Ishikawa (cell line): Measurements from ENCODE around the gene PARD6B.

Experiments used
- CEBPB ChIP-seq: IDR thresholded peaks from 2 replicates; pipeline ENCODE4 v1.6.1; 2012
- CREB1 ChIP-seq: IDR thresholded peaks from 2 replicates; pipeline ENCODE4 v1.6.1; 2012; ENCODE audit warnings: low read depth
- EGR1 ChIP-seq: IDR thresholded peaks from 2 replicates; pipeline ENCODE4 v1.6.1; 2012
- EP300 ChIP-seq: IDR thresholded peaks from 2 replicates; pipeline ENCODE4 v1.6.1; 2012; ENCODE audit warnings: borderline replicate concordance
- FOXM1 ChIP-seq: IDR thresholded peaks from 2 replicates; pipeline ENCODE4 v1.6.1; 2012; ENCODE audit warnings: low read depth, borderline replicate concordance
- NFIC ChIP-seq: IDR thresholded peaks from 2 replicates; pipeline ENCODE4 v1.6.1; 2012
- RAD21 ChIP-seq: IDR thresholded peaks from 2 replicates; pipeline ENCODE4 v1.6.1; 2012; ENCODE audit warnings: low read depth
- TAF1 ChIP-seq: IDR thresholded peaks from 2 replicates; pipeline ENCODE4 v1.6.1; 2012; ENCODE audit warnings: low read depth, mild to moderate bottlenecking
- TCF12 ChIP-seq: IDR thresholded peaks from 2 replicates; pipeline ENCODE4 v1.6.1; 2012; ENCODE audit warnings: low read depth
- TEAD4 ChIP-seq: IDR thresholded peaks from 2 replicates; pipeline ENCODE4 v1.6.1; 2012
- YY1 ChIP-seq: IDR thresholded peaks from 2 replicates; pipeline ENCODE4 v1.6.1; 2012; ENCODE audit warnings: low read depth
- ZBTB7A ChIP-seq: IDR thresholded peaks from 2 replicates; pipeline ENCODE4 v1.6.1; 2012; ENCODE audit warnings: low read depth
- TF ChIP-seq, protein P1 (sequence below): IDR thresholded peaks from 2 replicates; pipeline ENCODE4 v1.6.1; 2012; ENCODE audit warnings: low read depth, mild to moderate bottlenecking
- TF ChIP-seq, protein P2 (sequence below): IDR thresholded peaks from 2 replicates; pipeline ENCODE4 v1.6.1; 2012
- TF ChIP-seq, protein P3 (sequence below): IDR thresholded peaks from 2 replicates; pipeline ENCODE4 v1.6.1; 2012

PARD6B gene

DNA sequence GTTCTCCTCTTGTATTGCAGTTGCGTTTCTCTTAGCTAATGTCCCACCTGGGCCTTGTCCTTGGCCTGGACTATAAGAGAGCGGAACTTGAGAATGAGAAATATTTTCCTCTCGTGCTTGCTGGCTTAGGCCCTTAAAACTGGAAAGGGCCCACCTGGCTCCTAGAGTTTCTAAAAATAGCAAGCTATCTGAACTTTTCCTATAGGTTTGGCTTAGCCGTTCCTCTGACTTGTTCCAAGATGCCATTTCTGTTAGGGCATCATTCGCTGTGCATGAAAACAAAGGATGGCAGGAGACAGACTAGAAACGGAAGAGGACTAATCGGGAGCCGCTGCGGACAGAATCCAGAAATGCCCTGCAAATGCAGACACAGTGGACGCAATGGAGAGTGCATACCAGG, 44.6 kb upstream of the PARD6B start:
- TF ChIP-seq, protein P1, sequence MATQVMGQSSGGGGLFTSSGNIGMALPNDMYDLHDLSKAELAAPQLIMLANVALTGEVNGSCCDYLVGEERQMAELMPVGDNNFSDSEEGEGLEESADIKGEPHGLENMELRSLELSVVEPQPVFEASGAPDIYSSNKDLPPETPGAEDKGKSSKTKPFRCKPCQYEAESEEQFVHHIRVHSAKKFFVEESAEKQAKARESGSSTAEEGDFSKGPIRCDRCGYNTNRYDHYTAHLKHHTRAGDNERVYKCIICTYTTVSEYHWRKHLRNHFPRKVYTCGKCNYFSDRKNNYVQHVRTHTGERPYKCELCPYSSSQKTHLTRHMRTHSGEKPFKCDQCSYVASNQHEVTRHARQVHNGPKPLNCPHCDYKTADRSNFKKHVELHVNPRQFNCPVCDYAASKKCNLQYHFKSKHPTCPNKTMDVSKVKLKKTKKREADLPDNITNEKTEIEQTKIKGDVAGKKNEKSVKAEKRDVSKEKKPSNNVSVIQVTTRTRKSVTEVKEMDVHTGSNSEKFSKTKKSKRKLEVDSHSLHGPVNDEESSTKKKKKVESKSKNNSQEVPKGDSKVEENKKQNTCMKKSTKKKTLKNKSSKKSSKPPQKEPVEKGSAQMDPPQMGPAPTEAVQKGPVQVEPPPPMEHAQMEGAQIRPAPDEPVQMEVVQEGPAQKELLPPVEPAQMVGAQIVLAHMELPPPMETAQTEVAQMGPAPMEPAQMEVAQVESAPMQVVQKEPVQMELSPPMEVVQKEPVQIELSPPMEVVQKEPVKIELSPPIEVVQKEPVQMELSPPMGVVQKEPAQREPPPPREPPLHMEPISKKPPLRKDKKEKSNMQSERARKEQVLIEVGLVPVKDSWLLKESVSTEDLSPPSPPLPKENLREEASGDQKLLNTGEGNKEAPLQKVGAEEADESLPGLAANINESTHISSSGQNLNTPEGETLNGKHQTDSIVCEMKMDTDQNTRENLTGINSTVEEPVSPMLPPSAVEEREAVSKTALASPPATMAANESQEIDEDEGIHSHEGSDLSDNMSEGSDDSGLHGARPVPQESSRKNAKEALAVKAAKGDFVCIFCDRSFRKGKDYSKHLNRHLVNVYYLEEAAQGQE = no peak
- TF ChIP-seq NFIC (no peak), TCF12 (no peak), CREB1 (no peak), RAD21 (no peak), TAF1 (no peak), YY1 (no peak), ZBTB7A (no peak), TEAD4 (no peak)
- TF ChIP-seq, protein P2, sequence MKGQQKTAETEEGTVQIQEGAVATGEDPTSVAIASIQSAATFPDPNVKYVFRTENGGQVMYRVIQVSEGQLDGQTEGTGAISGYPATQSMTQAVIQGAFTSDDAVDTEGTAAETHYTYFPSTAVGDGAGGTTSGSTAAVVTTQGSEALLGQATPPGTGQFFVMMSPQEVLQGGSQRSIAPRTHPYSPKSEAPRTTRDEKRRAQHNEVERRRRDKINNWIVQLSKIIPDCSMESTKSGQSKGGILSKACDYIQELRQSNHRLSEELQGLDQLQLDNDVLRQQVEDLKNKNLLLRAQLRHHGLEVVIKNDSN = no peak
- TF ChIP-seq, protein P3, sequence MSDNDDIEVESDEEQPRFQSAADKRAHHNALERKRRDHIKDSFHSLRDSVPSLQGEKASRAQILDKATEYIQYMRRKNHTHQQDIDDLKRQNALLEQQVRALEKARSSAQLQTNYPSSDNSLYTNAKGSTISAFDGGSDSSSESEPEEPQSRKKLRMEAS = no peak

DNA sequence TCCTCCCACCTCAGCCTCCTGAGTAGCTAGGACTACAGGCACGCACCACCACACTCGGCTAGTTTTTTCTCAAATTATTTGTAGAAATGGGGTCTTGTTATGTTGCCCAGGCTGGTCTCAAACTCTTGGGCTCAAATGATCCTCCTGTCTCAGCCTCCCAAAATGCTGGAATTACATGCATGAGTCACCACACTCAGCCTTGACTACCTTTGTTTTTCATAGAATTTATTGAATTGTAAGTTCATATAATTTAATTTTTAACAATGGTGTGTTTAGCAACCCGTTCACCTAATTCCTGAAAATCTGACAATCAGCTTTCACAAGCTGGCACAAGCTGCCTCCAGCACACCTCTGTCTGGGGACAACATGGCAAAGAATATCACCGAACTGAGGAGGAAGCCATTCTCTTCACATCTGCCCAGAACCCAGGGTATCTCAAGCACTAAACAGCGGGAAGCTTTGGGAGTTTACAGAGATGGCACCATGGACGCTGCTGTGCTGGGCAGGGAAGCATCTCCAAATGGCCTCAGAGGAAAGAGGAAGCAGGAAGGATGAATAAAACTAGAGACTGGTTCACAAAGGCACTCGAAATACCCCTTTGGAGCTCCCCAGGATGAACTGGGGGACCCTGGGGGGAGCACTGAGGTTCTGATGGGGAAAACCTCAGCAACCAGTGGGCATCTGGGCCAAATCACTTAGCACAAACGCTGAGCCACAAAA, 43.0 kb upstream of the PARD6B start:
- TF ChIP-seq NFIC (no peak), CEBPB (no peak), EP300 (no peak), YY1 (no peak), EGR1 (no peak), TAF1 (no peak), CREB1 (no peak), TCF12 (no peak)
- TF ChIP-seq, protein P1 = no peak

DNA sequence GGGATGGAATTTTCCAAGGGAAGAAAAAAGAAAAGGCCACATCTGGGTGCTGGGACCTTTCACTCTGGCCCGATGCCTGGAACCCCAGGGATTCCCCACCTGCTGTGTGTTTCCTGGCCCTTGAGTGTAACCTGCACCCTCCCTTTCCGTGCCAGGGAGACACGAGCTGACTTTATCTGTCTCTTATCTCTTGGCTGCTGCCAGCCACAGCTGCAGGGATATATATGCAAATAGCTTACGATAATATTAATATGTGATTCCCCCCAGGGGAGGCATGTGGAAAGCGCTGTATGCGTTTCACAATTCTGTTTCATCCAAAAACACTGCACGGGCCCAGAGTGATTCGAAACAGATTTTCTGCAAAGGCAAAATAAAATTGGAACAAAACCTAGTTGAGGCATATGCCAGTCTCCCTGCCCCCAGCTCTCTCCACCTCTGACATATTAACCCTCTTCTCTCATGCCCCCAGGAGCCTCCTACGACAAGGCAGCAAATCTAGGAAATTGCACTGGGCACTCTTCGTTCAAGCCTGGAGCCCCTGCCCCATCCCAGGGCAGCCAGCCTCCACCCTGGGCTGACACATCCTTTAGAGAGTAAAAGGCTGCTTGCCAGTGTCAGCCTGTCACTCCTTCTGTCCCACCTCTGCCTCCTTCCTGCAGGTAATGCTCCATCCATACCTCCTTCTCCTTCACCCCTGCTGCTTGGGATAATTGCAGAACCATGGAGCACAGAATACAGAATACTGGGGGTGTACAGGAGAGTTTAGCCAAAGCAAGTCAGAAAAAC, 41.3 kb upstream of the PARD6B start:
- TF ChIP-seq TCF12 = no peak
- TF ChIP-seq, protein P3 = no peak
- TF ChIP-seq TEAD4 = no peak
- TF ChIP-seq NFIC = peak; percentile 73
- TF ChIP-seq EP300 = peak; percentile 28; the same call in 1 of the 2 replicates
- TF ChIP-seq RAD21 = no peak
- TF ChIP-seq CEBPB = no peak
- no peak for TF ChIP-seq TAF1

DNA sequence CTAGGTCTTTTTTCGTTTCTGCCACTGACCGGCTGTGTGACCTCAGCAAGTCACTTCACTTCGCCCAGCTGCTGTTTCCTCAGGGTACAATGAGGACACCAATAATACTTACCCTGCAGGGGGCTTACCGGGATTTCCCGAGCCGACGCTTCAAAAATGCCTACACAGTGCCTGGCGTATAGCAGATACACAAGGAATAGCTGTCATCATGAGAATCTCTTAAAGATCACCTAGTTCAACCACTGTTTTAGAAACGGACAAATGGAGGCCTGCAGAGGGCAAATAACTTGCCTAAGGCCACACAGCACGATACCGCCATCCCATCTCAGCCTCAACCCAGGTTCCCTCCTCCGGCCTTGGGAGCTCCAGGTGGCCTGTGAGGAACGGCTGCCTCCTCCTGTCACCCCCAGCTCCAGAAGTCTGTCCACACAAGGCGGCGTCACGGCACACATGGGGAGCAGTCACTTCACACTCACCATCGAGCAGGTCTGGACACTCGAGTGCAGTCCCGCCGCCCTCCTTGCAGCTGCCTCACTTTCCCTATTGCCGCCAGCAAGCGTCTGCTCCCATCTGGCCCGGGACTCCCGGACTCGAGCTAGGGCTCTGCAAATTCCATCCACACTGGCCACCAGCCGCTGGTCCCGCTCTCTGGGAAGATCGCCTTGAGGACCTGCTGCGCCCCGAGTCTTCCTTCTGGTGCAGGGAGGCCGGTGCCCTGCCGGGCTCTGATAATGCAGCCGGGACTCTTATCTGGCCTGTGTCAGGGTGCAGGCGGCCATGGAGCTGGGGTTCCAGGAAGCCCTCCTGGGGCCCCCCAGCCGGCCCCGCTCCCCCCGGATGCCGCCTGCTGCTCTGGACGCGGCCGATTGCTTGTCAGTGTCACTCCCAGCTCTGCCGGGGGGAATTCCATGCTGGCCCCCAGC, 40.5 kb upstream of the PARD6B start, which contains the start of gene RIPOR3:
Gene RIPOR3 (minus strand): TSS at position 893 of the 923 bp plus-strand sequence. CDS start 414 bp downstream, at position 479.
- no peak for TF ChIP-seq ZBTB7A

DNA sequence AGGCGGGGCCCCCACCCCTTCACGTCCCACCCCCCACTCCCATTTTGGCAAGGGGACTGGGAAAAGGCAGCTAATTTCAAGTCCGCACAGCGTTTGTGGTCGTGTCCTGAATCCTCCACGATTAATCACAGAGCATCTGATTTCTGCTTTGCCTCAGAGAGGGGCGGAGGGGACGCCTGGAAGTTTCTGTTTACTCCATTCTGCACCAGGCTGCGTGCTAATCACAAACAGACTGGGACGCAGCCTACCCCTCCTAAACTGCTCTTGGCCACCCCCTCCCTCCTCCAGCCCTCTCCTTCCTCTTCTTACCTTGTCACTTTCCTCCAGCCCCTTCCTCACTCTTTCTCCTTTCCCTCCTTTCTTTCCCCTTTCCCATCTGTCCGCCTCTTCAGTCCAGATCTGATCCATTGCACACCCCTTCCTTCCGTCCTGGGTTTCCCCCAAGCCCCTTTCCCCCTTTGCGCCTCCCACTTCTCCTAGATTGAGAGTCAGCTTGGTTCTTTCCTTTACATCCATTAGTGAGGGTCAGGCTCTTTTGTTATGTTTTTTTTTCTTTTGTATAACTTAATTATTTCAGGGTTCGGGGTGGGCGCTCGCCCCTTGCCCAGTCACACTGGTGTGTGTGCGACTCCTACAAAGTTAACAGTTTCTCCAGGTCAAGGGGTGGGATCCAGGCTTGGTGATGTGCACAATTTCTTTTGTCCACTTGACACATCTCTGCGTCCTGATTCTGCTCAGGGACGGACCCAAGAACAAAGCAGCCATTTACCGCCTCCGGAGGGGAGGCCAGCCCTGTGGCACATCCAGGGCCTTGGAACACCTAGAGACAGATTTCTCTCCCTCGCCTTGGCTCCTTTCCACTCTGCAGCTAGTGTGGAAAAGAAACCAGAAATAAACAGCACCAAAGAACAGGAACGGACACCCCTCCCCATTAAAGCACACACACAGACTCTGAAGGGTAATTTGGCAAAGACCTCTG, 39.5 kb upstream of the PARD6B start:
- no peak for TF ChIP-seq NFIC
- no peak for TF ChIP-seq TAF1
- no peak for TF ChIP-seq FOXM1
- TF ChIP-seq EGR1 = no peak
- TF ChIP-seq EP300 = no peak
